Retinal pigment epithelial cell (primary cell): ENCODE data around the gene ERICH6.

Source experiments
- DNase-seq: peaks from one replicate; pipeline ENCODE4 v3.0.0-alpha.2; 2010; ENCODE audit warnings: low read depth
- H3K4me3 ChIP-seq: 2 replicates; pipeline ENCODE4 v1.5.1; 2011; ENCODE audit warnings: mild to moderate bottlenecking, low read length, control low read depth, moderate library complexity
- TF ChIP-seq, protein P1 (sequence below): conservative IDR thresholded peaks from 2 replicates; pipeline ENCODE4 v1.5.1; 2011; ENCODE audit warnings: low read depth, low read length, control low read depth, inconsistent platforms

ERICH6 gene

DNA sequence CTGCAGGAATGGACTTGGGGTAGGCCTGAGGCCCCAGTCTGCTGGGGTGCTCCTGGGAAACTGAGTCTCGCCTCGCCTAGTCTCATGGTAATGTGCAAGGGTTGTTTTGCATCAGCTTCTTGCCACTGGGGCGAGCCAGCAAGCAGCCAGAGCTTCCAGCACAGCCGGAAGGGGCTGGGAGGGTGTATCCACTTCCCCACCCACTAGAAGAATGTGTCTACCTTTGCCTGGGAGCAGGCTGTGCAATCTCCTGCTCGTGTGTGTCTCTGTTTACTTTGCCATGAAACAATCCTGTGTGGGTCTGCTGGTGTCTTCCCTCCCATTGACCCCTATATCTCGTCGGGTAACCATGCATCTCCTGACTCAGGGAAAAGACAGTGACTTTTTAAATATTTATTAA, 21.8 kb upstream of the ERICH6 start:
- no peak overlapping the region for H3K4me3 ChIP-seq
- no peak for DNase-seq
- TF ChIP-seq, protein P1, sequence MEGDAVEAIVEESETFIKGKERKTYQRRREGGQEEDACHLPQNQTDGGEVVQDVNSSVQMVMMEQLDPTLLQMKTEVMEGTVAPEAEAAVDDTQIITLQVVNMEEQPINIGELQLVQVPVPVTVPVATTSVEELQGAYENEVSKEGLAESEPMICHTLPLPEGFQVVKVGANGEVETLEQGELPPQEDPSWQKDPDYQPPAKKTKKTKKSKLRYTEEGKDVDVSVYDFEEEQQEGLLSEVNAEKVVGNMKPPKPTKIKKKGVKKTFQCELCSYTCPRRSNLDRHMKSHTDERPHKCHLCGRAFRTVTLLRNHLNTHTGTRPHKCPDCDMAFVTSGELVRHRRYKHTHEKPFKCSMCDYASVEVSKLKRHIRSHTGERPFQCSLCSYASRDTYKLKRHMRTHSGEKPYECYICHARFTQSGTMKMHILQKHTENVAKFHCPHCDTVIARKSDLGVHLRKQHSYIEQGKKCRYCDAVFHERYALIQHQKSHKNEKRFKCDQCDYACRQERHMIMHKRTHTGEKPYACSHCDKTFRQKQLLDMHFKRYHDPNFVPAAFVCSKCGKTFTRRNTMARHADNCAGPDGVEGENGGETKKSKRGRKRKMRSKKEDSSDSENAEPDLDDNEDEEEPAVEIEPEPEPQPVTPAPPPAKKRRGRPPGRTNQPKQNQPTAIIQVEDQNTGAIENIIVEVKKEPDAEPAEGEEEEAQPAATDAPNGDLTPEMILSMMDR, result no peak

GRCh38 chr3:150723946-150724345, 20.2 kb upstream of the ERICH6 start:
- H3K4me3 ChIP-seq, result no peak overlapping the region
- TF ChIP-seq, protein P1, result no peak
- no peak for DNase-seq

DNA sequence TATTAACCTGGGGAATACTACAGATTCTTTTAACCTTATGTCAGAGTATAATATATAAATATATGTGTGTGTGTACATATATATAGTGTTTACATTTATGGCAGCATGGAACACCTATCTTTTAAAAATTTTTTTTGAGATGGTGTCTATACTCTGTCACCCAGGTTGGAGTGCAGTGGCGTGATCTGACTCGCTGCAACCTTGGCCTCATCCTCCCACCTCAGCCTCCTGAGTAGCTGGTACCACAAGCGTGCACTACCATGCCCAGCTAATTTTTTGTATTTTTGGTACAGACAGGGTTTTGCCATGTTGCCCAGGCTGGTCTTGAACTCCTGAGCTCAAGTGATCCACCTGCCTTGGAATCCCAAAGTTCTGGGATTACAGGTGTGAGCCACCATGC, 18.5 kb upstream of the ERICH6 start:
- DNase-seq, result no peak
- no peak overlapping the region for H3K4me3 ChIP-seq
- TF ChIP-seq, protein P1, result no peak

- DNase-seq, result no peak
- no peak overlapping the region for H3K4me3 ChIP-seq
- TF ChIP-seq, protein P1, result peak; percentile 74
These were observed 17.8 kb upstream of the ERICH6 start for GRCh38 chr3:150721285-150722130.

DNA sequence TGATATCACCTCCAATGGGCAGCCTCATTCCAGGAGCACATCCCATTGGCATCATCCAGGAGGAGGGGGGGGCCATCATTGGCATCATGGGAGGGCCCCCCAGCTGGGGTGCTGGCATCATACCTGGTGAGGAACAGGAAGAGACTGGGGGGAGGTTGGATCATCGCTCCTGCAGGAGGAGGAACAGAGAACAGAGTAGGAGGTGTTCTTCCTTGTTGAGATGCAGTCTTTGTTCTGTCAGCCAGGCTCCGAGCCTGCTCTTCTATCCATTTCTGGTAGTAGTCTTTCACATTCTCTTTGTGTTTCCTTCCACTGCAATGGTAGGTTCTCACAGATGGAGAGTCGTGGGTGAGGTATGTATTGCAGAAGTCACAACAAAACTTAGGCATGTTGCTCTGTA, 16.7 kb upstream of the ERICH6 start:
- DNase-seq, result no peak
- TF ChIP-seq, protein P1, result no peak
- no peak overlapping the region for H3K4me3 ChIP-seq

DNA sequence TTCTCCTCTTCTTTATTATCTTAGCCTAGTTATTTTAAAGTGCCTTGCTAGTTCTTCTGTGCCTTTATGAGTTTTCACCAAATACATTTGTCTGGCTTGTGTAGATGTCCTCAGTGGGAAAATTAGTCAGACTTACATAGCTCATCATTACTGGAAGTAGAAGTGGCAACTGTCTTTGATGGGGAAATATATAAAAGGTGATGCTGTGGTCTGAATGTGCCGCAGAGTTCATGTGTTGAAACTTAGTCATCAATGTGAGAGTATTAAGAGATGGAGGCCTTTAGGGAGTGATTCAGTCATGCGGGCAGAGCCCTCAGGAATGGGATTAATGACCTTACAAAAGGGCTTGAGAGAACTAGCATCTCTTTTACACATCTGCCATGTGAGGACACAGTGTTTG, 6.4 kb upstream of the ERICH6 start:
- TF ChIP-seq, protein P1, result no peak
- H3K4me3 ChIP-seq, result no peak overlapping the region
- DNase-seq, result no peak

DNA sequence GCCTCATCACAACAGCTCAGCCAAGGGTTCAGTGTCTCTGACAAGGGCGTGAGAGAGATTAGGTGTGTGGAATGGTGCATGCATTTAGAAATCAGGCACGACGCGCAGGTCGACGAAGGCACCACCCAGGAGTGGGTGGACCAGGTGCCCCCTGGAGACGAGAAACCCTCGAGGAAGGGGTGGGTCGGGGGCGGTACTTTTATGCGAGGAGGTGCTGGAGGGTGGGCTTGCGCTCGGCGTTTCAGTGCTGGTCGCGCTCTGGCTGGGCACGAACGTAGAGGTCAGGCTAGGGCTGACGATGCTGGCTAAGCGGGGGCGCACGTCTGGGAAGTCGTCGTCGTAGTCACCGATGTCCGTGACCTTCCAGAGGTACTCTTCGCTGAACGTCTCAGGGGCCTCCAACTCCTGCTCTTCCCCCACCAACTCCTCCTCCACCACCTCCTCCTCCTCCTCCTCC, 393 bp downstream of the ERICH6 start:
- H3K4me3 ChIP-seq, result peak overlapping the region; percentile 82
- DNase-seq, result no peak
- TF ChIP-seq, protein P1, result no peak
